NOMO-1 (cell line): ENCODE measurements around the gene NEK9.

ENCODE experiments used
- DNase-seq, 2 experiments: peaks; one replicate each; lab custom pipeline; 2025; ENCODE audit not compliant: unreplicated experiment in 2 of 2; lab: John Stamatoyannopoulos, UW

NEK9 gene

GRCh38 chr14:75119056-75119455 lies 7.8 kb downstream of the NEK9 start:
- no peak for DNase-seq

DNA sequence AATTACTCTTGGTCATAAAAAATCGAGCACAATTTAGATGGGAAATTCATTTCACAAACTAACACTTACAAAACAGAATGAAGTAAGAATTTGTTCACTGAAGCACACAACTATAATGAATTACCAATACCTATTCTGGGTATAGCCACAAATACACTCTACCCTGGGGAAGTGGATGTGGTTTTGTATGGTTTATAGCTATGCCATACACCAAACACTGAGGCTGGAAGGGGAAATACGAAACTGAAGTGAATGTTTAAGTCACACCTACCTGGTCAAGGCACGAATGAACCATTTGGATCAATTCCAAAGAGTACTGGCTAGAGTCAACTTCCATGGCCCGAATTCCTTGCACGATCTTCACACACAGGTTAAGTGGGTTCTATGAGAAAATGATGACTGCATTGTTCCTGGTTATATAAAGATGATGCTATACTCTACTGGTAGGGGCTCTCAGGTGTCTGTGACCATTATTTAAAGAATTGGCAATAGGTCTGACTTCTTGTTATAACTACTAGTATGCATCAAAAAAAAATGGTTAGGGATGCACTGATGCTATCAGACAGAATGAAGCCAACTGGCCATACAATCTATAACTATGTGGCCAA lies 12.8 kb downstream of the NEK9 start:
- DNase-seq, result no peak

GRCh38 chr14:75109877-75110276 lies 17.0 kb downstream of the NEK9 start:
- DNase-seq, result no peak

GRCh38 chr14:75107186-75107585 lies 19.7 kb downstream of the NEK9 start:
- no peak for DNase-seq

- no peak for DNase-seq
Measured at GRCh38 chr14:75101491-75101890, 25.4 kb downstream of the NEK9 start.

DNA sequence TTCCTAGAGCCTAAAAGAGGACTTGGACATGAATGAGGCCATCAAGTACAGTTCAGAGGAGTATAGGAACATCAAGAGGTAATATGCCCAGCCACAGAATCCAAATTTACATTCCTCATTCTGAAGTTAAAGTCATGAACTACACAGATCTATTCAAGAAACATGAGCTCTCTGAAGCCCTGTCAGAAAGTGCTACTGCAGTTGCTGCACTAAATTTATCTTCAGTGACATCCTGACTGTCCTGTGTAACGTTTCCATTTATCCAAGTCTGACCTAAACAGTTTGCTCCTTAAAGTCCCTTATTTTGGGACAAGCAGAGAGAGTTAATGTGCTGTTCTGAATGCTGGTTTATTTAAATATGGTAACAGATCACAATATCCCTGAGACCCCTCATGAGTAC lies 28.2 kb downstream of the NEK9 start:
- DNase-seq, result no peak

DNA sequence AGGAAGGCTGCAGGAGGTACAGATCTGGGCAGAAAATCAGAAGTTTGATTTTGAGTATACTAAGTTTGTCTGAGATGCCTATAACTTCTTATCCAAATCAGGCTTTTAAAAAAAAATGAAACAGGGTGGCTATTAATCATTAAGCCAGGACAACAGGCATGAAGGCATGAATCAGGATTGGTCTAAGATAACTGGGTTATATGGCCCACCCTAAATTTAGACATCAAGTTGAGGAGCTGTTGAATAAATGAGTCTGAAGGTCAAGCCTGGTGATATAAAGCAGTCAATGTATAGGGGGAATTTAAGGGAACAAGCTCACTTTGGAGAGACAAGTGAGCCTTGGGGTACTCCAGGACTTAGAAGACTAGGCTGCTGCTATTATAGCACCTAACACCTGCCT lies 28.6 kb downstream of the NEK9 start:
- no peak for DNase-seq

GRCh38 chr14:75096959-75097358 lies 29.9 kb downstream of the NEK9 start:
- DNase-seq, result no peak

DNA sequence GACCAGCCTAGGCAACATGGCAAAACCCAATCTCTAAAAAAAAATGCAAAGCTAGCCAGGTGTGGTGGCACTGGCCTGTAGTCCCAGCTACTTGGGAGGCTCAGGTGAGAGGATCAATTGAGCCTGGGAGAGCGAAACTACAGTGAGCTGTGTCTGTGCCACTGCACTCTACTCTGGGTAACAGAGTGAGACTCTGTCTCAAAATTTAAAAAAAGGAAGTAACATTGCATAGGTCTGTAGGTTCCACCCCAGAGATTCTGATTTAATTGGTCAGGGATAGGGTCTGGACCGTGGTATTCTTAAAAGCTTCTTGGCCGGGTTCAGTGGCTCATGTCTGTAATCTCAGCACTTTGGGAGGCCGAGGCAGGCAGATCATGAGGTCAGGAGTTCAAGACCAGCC lies 31.2 kb downstream of the NEK9 start:
- no peak for DNase-seq

DNA sequence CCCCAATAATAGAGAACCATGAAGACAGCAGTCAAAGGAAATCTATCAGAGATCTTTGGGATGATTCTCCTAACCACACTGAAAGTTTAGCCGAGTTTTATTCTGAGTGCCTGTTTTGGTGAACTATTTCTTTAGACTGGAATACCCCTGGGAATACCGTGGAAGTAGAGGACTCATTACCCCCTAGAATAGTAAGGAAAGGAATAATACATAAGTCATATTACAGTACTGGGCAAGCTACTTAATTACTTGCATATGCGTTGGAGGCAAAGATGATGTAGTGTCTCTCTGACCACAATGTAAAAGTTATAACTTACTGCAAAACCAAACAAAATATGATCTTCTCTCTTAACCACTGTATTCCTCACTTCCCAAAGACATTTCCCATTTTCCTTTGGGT lies 32.0 kb downstream of the NEK9 start:
- no peak for DNase-seq

DNA sequence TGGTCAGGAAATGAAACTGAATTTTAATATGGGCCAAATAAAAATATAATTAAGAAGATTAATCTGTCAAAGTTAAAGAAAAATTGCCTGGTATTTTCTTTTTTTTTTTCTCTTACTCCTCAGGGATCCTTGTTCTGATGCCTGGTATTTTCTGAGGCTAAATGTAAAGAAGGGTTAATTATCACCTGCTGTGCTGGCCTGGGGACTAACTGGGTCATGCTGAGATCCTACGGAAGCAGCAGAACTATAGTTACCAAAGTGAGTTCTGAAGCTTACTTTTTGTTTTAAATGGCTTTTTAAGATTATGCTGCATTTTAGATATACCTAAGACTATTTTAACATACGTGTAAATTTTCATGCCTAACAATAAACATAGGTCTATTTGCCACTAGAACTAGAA lies 34.1 kb downstream of the NEK9 start:
- DNase-seq, result no peak

- no peak for DNase-seq
Measured at GRCh38 chr14:75091251-75091650, 35.6 kb downstream of the NEK9 start.

GRCh38 chr14:75090353-75090752 lies 36.5 kb downstream of the NEK9 start:
- no peak for DNase-seq

DNA sequence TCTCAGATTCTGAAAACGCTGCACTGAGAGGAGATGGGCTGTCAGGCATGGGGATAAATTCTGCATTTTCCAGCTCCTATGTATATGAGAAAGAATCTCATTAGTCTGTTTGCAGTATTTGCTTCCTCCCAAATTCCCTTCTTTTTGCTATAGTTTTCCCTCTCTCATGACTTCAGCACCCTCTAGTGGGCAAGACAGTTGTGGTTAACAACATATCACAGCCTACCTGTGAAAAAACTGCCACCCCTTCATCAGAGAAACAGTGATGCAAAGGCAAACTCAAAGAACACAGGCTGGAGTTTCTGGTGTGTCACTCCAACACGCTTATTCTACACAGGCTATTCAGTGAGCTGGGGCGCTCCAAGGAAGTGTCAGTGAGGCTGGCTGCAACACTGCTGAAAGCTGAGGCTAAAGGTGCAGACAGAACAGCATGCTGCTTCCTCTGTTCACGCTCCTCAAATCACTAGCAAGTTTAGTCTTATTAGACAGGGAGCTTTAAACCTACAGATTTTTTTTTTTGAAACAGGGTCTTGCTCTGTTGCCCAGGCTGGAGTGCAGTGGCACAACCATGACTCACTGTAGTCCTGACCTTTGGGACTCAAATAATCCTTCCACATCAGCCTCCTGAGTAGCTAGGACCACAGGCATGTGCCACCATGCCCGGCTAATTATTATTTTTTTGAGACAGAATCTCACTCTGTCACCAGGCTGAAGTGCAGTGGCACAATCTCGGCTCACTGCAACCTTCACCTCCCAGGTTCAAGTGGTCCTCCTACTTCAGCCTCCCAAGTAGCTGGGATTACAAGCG lies 38.1 kb downstream of the NEK9 start:
- peak in 1 of 2 experiments; percentile 43 for DNase-seq

GRCh38 chr14:75088153-75088552 lies 38.7 kb downstream of the NEK9 start:
- DNase-seq, result no peak

DNA sequence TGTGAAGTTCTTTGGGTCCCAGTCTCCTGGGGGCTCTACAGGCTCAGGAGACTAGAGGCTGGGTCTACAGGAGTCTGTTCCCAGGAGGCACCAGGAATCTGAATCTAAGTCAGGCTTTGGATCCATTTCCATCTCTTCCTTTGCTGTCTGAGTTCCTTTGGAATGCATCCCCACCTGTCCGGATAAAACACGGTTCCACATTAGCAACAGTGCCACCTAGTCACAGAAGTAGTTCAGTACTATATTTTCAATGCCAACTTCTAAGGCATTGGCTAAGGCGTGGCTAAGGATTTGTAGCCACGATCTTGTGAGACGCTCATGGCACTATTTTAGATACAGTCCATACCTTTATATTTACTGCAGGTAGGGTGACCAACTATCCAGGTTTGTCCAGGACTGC lies 42.3 kb downstream of the NEK9 start:
- no peak for DNase-seq

DNA sequence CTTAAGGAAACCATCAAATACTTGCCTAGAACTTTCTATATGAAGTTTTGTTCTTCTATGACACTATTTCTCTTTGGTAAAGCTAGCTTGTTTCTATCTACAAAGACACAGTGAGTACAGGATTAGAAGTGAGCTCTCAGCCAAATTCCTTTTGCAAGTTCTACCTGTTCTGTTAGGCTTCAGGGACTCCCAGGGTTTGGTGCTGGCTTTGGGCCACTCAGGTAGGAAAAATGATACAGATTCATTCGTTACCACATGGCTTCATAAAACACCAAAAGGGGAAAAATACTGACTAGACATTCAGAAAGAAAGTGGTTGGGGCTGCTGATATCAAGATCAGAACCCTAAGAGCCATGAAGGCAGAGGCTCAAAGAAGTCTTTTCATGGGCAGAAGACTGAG lies 43.6 kb downstream of the NEK9 start:
- DNase-seq, result no peak

DNA sequence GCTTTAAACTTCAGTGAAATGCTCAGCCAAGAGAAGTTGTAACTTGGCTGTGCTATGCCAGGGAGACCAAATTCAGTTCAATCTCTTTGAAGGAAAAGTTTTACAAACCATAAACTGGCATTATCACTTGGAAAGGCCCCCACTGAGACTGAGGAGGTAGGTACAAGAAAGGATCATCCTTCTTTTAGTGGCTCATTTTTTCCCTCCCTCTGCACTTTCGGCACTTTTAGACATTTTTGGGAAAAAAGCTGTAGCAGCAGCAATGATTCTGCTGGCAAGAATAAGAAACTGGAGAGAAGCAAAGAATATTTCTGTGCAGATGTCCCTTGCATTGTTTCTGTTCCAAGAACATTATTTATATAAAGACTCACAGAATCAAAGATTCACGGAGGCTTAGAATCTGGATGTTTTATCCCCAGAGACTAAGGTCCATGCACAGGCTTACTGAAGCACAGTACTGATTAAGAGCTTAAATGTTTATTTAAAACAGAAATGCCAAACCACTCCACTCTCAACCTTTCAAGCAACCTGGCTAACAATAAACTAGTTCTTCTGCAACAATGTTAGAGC lies 45.1 kb downstream of the NEK9 start:
- DNase-seq, result no peak

DNA sequence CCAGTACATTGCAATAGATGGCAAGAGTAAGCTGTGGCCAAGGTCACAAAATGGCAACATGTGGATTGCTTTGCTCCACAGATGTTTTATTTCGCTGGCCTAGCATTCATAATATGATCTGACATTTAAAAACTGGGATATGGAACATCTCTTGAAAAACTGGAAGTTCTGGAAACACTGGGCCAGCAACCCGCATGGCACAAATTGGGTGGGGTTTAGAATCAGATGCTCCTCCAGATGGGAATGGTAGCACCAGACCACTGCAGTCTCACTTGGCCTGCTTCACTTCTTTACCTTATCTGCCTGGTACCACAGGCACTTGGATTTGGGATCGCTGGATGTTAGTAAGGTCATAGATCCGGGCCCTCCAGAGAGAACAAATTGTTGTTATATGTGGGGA lies 47.3 kb downstream of the NEK9 start:
- DNase-seq, result no peak

- no peak for DNase-seq
Measured at GRCh38 chr14:75077794-75078193, 49.1 kb downstream of the NEK9 start.

- DNase-seq, result no peak
Measured at GRCh38 chr14:75070383-75070782, 56.5 kb downstream of the NEK9 start.

DNA sequence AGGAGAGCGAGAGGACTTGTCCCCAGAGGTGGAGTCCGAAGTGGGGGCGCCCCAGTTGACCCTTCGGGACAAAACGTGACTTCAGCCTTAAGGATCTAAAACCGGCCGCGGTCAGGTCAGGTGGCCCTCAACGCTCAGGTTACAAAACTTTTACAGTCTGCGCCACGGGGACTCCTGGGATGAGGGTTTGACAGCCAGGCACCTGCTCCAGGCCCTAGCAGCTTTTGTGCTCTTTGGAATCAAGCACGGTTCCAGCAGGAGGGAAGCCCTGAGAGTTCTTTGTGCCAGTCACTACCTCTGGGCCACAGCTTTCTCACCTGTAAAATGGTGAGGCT lies 57.1 kb downstream of the NEK9 start:
- peak in 1 of 2 experiments; percentile 31 for DNase-seq
